HepG2 (cell line): Measurements from ENCODE around the gene OSBPL2. TPM values are rescaled to one million over a fixed set of nuclear protein-coding genes. Genes with fewer than 3 reads are reported as not detected.

ENCODE experiments used
- ISL2 ChIP-seq: sonication (generic); formaldehyde crosslinking; IDR thresholded peaks from 2 replicates; pipeline ENCODE4 v1.5.0; 2020; ENCODE audit warnings: missing genetic modification reagents
- MBD4 ChIP-seq: IDR thresholded peaks from 2 replicates; pipeline ENCODE4 v1.6.1; 2012; ENCODE audit warnings: low read length, inconsistent platforms, borderline replicate concordance
- ONECUT2 ChIP-seq: sonication (generic); formaldehyde crosslinking; IDR thresholded peaks from 2 replicates; pipeline ENCODE4 v1.4.0; 2020; ENCODE audit warnings: missing genetic modification reagents
- RFX3 ChIP-seq: IDR thresholded peaks from 2 replicates; pipeline ENCODE4 v1.6.1; 2016; ENCODE audit warnings: missing biosample characterization, missing genetic modification reagents
- ZBTB2 ChIP-seq: sonication (generic); formaldehyde crosslinking; IDR thresholded peaks from 2 replicates; pipeline ENCODE4 v1.8.0; 2022; ENCODE audit warnings: low read depth, missing genetic modification reagents
- ZNF225 ChIP-seq: sonication (generic); formaldehyde crosslinking; IDR thresholded peaks from 2 replicates; pipeline ENCODE4 v1.4.0; 2020; ENCODE audit warnings: mild to moderate bottlenecking, missing genetic modification reagents
- ZNF335 ChIP-seq: sonication (generic); formaldehyde crosslinking; IDR thresholded peaks from 2 replicates; pipeline ENCODE4 v1.4.0; 2020; ENCODE audit warnings: missing genetic modification reagents
- ZNF367 ChIP-seq: sonication (generic); formaldehyde crosslinking; IDR thresholded peaks from 2 replicates; pipeline ENCODE4 v1.4.0; 2020; ENCODE audit warnings: missing genetic modification reagents, borderline replicate concordance
- ZNF407 ChIP-seq: sonication (generic); formaldehyde crosslinking; IDR thresholded peaks from one replicate; pipeline ENCODE4 v1.5.1; 2020; ENCODE audit warnings: mild to moderate bottlenecking, missing genetic modification reagents; ENCODE audit errors: not compliant biosample characterization
- ZNF543 ChIP-seq: sonication (generic); formaldehyde crosslinking; IDR thresholded peaks from 2 replicates; pipeline ENCODE4 v1.4.0; 2020; ENCODE audit warnings: mild to moderate bottlenecking, missing genetic modification reagents
- ZNF570 ChIP-seq: sonication (generic); formaldehyde crosslinking; IDR thresholded peaks from 2 replicates; pipeline ENCODE4 v1.4.0; 2020; ENCODE audit warnings: mild to moderate bottlenecking, missing genetic modification reagents, borderline replicate concordance
- ZSCAN9 ChIP-seq: IDR thresholded peaks from 2 replicates; pipeline ENCODE4 v1.6.1; 2016; ENCODE audit warnings: borderline replicate concordance
- polyA plus RNA-seq, 8 experiments: library from polyadenylated mRNA; depleted of rRNA in 3 of 8; stranded (reverse) in 7 of 8; unstranded in 1 of 8; fragments of >200 nt; fragmentation: Illumina TruSeq in 4 of 8; extraction: Trizol in 4 of 8; gene quantifications; 2 replicates each; pipeline versions ENCODE4 v1.2.1 to v1.2.3, GENCODE V29; 2011 to 2016; ENCODE audit warnings: low read depth in 4 of 8, missing spikeins in 1 of 8, mixed read lengths in 1 of 8; ENCODE audit not compliant: insufficient read depth in 1 of 8
- total RNA-seq, 5 experiments: library from RNA; depleted of rRNA; stranded (reverse); fragments of >200 nt; fragmentation: Illumina TruSeq; extraction: Trizol; gene quantifications; 2 replicates each; pipeline ENCODE4 v1.2.3, GENCODE V29; 2016; ENCODE audit warnings: low read depth in 1 of 5
- TF ChIP-seq, protein P1 (sequence below): IDR thresholded peaks from 2 replicates; pipeline ENCODE4 v1.6.1; 2016
- TF ChIP-seq, protein P2 (sequence below): sonication (generic); formaldehyde crosslinking; IDR thresholded peaks from 2 replicates; pipeline ENCODE4 v1.4.0; 2020; ENCODE audit warnings: missing genetic modification reagents
- TF ChIP-seq, protein P3 (sequence below): sonication (generic); formaldehyde crosslinking; IDR thresholded peaks from 2 replicates; pipeline ENCODE4 v1.5.0; 2020; ENCODE audit warnings: mild to moderate bottlenecking, missing genetic modification reagents, moderate library complexity
- TF ChIP-seq, protein P4 (sequence below): sonication (generic); formaldehyde crosslinking; IDR thresholded peaks from 2 replicates; pipeline ENCODE4 v1.5.1; 2020; ENCODE audit warnings: mild to moderate bottlenecking, missing genetic modification reagents

OSBPL2 gene
- total and polyA plus RNA-seq, 2 of the 13 experiments (the other 11 are each of a cell fraction or from before 2014, with no cell fraction given), result 18.5 to 37.4 TPM

DNA sequence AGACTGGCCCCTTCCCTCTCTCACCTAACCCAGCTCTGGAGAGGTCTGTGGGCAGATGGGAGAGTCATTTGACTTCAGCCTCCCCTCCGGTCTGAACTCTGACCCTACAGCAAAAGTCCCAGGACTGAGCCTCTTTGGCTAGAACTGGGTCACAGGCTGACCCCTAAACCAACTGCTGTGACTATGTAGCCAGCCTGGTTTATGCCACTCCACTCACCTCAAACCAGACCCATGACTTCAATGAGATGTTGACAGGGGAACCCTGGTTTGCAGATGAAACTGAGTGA lies 864 bp upstream of the OSBPL2 start (continued):
- TF ChIP-seq ZBTB2 (CRISPR knock-in tag), result no peak
- no peak for TF ChIP-seq ZNF367 (CRISPR knock-in tag)
- no peak for TF ChIP-seq RFX3 (CRISPR knock-in tag)
- TF ChIP-seq MBD4, result no peak
- TF ChIP-seq ZNF225 (CRISPR knock-in tag), result no peak
- TF ChIP-seq, protein P1, sequence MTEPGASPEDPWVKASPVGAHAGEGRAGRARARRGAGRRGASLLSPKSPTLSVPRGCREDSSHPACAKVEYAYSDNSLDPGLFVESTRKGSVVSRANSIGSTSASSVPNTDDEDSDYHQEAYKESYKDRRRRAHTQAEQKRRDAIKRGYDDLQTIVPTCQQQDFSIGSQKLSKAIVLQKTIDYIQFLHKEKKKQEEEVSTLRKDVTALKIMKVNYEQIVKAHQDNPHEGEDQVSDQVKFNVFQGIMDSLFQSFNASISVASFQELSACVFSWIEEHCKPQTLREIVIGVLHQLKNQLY (CRISPR knock-in tag), result no peak
- no peak for TF ChIP-seq ZNF570
- no peak for TF ChIP-seq ONECUT2
- TF ChIP-seq ZNF407 (CRISPR knock-in tag), result peak; percentile 68
- TF ChIP-seq ZNF543 (CRISPR knock-in tag), result peak; percentile 47; the same call in 1 of the 2 replicates
- TF ChIP-seq ISL2 (CRISPR knock-in tag), result no peak
- TF ChIP-seq, protein P2, sequence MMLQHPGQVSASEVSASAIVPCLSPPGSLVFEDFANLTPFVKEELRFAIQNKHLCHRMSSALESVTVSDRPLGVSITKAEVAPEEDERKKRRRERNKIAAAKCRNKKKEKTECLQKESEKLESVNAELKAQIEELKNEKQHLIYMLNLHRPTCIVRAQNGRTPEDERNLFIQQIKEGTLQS (CRISPR knock-in tag), result no peak
- TF ChIP-seq, protein P3, sequence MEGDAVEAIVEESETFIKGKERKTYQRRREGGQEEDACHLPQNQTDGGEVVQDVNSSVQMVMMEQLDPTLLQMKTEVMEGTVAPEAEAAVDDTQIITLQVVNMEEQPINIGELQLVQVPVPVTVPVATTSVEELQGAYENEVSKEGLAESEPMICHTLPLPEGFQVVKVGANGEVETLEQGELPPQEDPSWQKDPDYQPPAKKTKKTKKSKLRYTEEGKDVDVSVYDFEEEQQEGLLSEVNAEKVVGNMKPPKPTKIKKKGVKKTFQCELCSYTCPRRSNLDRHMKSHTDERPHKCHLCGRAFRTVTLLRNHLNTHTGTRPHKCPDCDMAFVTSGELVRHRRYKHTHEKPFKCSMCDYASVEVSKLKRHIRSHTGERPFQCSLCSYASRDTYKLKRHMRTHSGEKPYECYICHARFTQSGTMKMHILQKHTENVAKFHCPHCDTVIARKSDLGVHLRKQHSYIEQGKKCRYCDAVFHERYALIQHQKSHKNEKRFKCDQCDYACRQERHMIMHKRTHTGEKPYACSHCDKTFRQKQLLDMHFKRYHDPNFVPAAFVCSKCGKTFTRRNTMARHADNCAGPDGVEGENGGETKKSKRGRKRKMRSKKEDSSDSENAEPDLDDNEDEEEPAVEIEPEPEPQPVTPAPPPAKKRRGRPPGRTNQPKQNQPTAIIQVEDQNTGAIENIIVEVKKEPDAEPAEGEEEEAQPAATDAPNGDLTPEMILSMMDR (CRISPR knock-in tag), result no peak
- TF ChIP-seq ZSCAN9, result no peak
- TF ChIP-seq, protein P4, sequence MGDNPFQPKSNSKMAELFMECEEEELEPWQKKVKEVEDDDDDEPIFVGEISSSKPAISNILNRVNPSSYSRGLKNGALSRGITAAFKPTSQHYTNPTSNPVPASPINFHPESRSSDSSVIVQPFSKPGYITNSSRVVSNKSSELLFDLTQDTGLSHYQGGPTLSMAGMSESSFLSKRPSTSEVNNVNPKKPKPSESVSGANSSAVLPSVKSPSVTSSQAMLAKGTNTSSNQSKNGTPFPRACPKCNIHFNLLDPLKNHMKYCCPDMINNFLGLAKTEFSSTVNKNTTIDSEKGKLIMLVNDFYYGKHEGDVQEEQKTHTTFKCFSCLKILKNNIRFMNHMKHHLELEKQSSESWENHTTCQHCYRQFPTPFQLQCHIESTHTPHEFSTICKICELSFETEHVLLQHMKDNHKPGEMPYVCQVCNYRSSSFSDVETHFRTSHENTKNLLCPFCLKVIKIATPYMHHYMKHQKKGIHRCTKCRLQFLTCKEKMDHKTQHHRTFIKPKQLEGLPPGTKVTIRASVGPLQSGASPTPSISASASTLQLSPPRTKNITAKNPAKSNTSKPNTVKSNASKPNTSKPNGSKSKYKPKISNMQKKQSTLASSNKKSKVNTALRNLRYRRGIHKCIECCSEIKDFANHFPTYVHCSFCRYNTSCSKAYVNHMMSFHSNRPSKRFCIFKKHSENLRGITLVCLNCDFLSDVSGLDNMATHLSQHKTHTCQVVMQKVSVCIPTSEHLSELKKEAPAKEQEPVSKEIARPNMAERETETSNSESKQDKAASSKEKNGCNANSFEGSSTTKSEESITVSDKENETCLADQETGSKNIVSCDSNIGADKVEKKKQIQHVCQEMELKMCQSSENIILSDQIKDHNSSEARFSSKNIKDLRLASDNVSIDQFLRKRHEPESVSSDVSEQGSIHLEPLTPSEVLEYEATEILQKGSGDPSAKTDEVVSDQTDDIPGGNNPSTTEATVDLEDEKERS (CRISPR knock-in tag), result 0 out of 2 replicates have a peak, but pooled peaks have one; percentile 41
- TF ChIP-seq ZNF335 (CRISPR knock-in tag), result no peak
